Activated CD4-positive, alpha-beta memory T cell treated with anti-CD3 and anti-CD28 coated beads for 36 hours (primary cell): ENCODE measurements around the gene USHBP1. TPM values are rescaled to one million over a fixed set of nuclear protein-coding genes. Genes with fewer than 3 reads are reported as not detected.
"Not testable (repeated sequence)": the region's sequence is repeated elsewhere in the genome, so short reads cannot be mapped to it uniquely, and the experiment has no call there.

Experiments used
- CTCF ChIA-PET: fragments of 350-600 bp; sonication (Branson Sonifier 250); formaldehyde crosslinking; loops from one replicate; lab custom pipeline; 2021; ENCODE audit warnings: antibody characterized with exemption, inconsistent platforms; lab: Charles Lee
- POLR2A ChIA-PET: fragments of 350-600 bp; sonication (Branson Sonifier 250); formaldehyde crosslinking; loops from one replicate; lab custom pipeline; 2021; ENCODE audit warnings: antibody characterized with exemption; lab: Charles Lee
- DNase-seq: peaks from one replicate; pipeline ENCODE4 v3.0.0-alpha.2; 2020
- H3K27ac Mint-ChIP-seq: one replicate; pipeline ENCODE4 v1.8.0; 2021; ENCODE audit warnings: mixed read lengths
- H3K27me3 Mint-ChIP-seq: one replicate; pipeline ENCODE4 v1.8.0; 2021; ENCODE audit warnings: mixed read lengths
- H3K36me3 Mint-ChIP-seq: one replicate; pipeline ENCODE4 v1.8.0; 2021; ENCODE audit warnings: mixed read lengths
- H3K4me1 Mint-ChIP-seq: one replicate; pipeline ENCODE4 v1.8.0; 2021; ENCODE audit warnings: low read depth, mixed read lengths
- H3K4me3 Mint-ChIP-seq: one replicate; pipeline ENCODE4 v1.8.0; 2021; ENCODE audit warnings: mild to moderate bottlenecking, mixed read lengths
- H3K9me3 Mint-ChIP-seq: one replicate; pipeline ENCODE4 v1.8.0; 2021; ENCODE audit warnings: mixed read lengths
- intact Hi-C: fragments of 100-400 bp; cut with micrococcal nuclease; formaldehyde crosslinking; loops from one replicate; pipeline ENCODE4 v1.15.1; 2023
- total RNA-seq, 2 experiments: library from RNA; stranded (reverse); gene quantifications; one replicate each; pipeline ENCODE4 v1.2.3, GENCODE V29; 2021

Gene USHBP1
- total RNA-seq, 2 experiments from 2014 or later: 0.24 TPM; not detected in 1

DNA sequence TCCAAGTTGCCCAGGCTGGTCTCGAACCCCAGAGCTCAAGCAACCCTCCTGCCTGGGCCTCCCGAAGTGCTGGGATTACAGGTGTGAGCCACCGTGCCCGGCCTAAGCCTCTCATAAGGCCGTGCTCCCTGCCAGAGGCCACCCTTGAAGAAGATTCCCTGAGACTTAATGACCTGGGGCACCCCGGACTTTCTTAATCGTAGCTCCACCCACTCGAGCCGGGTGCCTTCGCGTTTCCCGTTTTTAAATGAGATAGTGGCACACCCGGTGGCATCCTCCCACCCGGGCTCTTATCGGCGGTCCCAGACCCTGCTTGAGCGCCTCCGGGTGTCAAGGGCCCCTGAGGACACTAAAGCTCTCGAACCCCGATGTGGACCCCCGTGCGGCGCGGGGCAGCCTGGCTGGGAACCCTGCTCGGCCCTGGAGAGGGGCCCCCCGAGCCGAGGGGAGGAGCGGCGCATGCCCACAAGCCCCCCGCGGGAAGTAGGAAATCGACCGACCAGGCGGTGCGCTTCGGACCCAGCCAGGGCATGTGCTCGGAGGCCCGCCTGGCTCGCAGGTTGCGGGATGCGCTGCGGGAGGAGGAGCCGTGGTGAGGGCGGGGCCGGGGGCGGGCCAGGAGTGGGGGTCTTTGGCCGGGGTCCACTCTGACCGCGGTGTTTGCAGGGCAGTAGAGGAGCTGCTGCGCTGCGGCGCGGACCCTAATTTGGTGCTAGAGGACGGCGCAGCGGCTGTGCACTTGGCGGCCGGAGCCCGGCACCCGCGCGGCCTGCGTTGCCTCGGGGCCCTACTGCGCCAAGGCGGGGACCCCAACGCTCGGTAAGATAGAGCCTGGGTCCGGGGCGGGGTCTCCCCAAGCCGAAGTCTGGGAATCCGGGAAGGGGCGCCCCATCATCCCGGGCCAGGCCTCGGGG lies 17.1 kb upstream of the USHBP1 start, which contains the start of gene ANKLE1:
TSS of gene ANKLE1 (plus strand) at position 511 of the 914 bp plus-strand sequence. CDS start at position 531, 20 bp downstream.
- intact Hi-C loops: loop anchor here (1.0 to 5.0 kb wide), 4 partner anchors 20 to 509 kb away; no protein-coding TSS in a partner anchor
- Mint-ChIP-seq H3K4me1 (peaks cover 3% of the 10 kb centered on the region), H3K27me3 (no peaks in the 10 kb centered on the region), H3K9me3 (no peaks in the 10 kb centered on the region), H3K4me3 (peak within 1 kb of the TSS; percentile 87), H3K27ac (no peak within 1 kb of the TSS), H3K36me3 (peaks cover 7% of the 10 kb centered on the region)
- peak; percentile 64 for DNase-seq
- ChIA-PET POLR2A (interaction anchor here (0.6 to 3.6 kb wide), 4 partner anchors 14 to 205 kb away, joined by 3 to 13 read pairs (median 3); partner anchors contain the start of gene BABAM1), CTCF (interaction anchor here (0.6 to 5.4 kb wide), 19 partner anchors 10 to 509 kb away, joined by 3 to 85 read pairs (median 4); partner anchors contain the start of genes BABAM1, DDA1, MRPL34 and USHBP1)

DNA sequence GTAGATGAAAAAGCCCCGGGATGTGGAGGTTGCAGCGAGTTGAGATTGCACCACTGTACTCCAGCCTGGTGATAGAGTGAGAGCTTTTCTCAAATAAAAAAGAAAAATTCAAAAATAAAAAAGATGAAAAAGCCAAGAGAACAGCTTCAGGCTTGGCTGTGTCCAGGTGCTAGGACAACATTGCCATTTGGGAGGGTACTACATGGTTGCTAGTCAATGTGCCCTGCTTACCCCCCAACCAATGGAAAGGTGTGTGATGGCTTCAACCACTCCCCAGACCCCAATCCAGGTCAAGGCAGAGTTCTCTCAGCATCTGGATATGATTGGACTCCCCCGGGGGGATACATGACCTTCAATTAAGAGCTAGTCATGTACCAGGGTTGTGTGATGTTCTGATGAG lies 14.9 kb upstream of the USHBP1 start:
- Mint-ChIP-seq H3K27me3 (no peaks in the 10 kb centered on the region), H3K4me1 (peaks cover 3% of the 10 kb centered on the region), H3K36me3 (peaks cover 18% of the 10 kb centered on the region), H3K27ac (no peak overlapping the region), H3K4me3 (no peak overlapping the region), H3K9me3 (no peaks in the 10 kb centered on the region)
- intact Hi-C loops: no loop called here
- DNase-seq: no peak
- ChIA-PET CTCF (interaction anchor here (0.9 to 5.4 kb wide), 3 partner anchors 20 to 74 kb away, joined by 3 to 85 read pairs (median 3); partner anchors contain the start of gene DDA1), POLR2A (interaction anchor here (0.5 to 3.6 kb wide), 3 partner anchors 12 to 96 kb away, joined by 3 to 13 read pairs (median 3); partner anchors contain the start of genes BABAM1 and USHBP1)

DNA sequence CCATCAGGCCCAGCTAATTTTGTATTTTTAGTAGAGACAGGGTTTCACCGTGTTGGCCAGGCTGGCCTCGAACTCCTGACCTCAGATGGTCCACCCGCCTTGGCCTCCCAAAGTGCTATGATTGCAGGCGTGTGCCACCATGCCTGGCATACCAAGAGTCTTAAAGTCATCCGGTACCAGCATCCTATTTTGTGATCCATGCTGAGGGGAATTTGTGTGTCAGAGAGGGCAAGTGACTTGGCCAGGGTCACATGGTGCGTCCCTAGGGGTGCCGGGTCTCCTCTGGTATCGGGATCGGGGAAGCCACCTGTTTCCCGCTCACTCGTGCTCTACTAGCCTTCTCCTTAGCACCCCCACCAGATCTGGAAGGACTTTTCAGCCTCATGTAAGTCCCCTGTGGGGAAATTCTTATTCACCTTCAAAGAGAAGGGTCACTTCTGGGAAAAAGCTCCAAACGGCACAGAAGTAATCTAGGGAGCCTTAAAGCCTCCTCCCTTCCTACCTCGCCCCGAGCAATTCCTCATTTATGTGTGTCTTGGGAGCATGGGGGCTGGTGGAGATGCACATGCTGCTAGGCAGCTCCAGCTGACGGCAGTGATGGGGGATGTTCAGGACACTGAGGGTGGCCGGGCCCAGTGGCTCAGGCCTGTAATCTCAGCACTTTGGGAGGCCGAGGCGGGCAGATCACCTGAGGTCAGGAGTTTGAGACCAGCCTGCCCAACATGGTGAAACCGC lies 11.1 kb upstream of the USHBP1 start:
- no peak for DNase-seq
- POLR2A ChIA-PET: no interaction called here

DNA sequence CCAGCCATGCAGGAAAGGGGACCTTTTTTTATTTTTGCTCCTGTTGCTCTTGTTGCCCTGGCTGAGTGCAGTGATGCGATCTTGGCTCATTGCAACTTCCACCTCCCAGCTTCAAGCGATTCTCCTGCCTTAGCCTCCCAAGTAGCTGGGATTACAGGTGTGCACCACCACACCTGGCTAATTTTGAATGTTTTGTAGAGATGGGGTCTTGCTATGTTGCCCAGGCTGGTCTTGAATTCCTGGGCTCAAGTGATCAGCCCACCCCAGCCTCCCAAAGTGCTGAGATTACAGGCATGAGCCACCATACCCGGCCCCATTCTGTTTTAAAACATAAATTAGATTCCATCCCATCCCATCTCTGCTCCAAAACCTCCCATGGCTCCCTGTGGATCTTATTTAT lies 10.3 kb upstream of the USHBP1 start:
- DNase-seq, POLR2A ChIA-PET, intact Hi-C loops, CTCF ChIA-PET, H3K27me3 Mint-ChIP-seq, H3K4me1 Mint-ChIP-seq, H3K4me3 Mint-ChIP-seq, H3K9me3 Mint-ChIP-seq, H3K27ac Mint-ChIP-seq: not testable (repeated sequence)
- peaks cover 29% of the 10 kb centered on the region for H3K36me3 Mint-ChIP-seq

More for the DNA sequence above, 11.1 kb upstream of the USHBP1 start:
- Mint-ChIP-seq H3K27ac (no peak overlapping the region), H3K36me3 (peaks cover 26% of the 10 kb centered on the region), H3K27me3 (no peaks in the 10 kb centered on the region), H3K4me3 (no peak overlapping the region), H3K9me3 (no peaks in the 10 kb centered on the region), H3K4me1 (no peaks in the 10 kb centered on the region)
- CTCF ChIA-PET: no interaction called here
- intact Hi-C loops: no loop called here

DNA sequence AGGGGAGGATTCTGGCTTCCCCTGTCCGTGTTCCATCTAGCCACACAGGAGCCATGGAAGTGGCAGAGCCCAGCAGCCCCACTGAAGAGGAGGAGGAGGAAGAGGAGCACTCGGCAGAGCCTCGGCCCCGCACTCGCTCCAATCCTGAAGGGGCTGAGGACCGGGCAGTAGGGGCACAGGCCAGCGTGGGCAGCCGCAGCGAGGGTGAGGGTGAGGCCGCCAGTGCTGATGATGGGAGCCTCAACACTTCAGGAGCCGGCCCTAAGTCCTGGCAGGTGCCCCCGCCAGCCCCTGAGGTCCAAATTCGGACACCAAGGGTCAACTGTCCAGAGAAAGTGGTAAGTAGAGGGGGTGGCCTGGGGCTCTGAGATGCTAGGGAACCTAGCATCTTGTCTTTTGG lies 4.2 kb upstream of the USHBP1 start:
- Mint-ChIP-seq H3K36me3 (peaks cover 12% of the 10 kb centered on the region), H3K4me1 (peaks cover 21% of the 10 kb centered on the region), H3K9me3 (no peaks in the 10 kb centered on the region), H3K4me3 (peak overlapping the region; percentile 90), H3K27me3 (peaks cover 2% of the 10 kb centered on the region), H3K27ac (no peak overlapping the region)
- ChIA-PET POLR2A (interaction anchor here (2.5 kb wide), 1 partner anchor 12 kb away, joined by 13 read pairs; the partner anchor contains the start of gene ANKLE1), CTCF (interaction anchor here (1.3 kb wide), 1 partner anchor 13 kb away, joined by 4 read pairs; no protein-coding TSS in a partner anchor)
- intact Hi-C loops: no loop called here
- DNase-seq: no peak

DNA sequence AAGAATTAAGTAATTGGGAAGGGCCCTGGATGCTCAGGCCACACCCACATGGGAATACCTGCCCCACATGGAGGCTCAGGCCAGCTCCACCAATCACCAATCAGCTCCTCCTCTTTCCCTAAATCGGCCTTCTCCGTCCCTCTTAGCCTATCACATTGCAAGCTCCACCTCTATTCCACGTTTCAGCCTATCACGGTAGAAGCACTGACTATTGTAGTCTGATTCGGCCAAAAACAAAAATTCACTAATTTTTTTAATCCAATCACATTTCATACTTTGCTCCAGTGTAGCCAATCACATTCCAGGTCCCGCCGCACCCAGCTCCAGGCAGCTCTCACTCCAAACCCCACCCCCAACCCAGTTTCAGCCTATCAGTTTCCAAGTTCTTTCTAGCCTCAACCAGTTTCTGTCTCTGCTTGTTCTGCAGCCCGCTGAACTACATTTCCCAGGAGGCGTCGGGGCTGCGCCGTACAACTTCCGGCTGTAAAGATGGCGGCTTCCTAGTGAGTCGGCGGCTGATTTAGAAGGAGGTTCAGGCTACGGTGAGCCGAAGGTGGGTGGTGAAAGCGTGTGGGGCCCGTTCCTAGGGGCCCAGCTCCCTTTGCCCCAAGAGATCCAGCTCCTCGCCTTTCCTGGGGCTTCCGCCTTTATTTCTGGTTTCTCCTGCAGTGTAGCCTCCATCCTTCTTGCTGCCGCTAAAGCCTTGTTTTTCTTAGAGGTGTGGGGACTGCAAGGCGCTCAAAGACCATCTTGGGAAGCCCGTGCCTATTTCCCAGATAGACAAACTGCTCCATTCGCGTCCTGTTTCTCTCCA lies 2.6 kb upstream of the USHBP1 start, which contains the start of gene BABAM1:
TSS of gene BABAM1 (plus strand) at position 469 of the 814 bp plus-strand sequence. CDS start 1,364 bp downstream, outside the sequence.
- Mint-ChIP-seq H3K27me3 (peaks cover 2% of the 10 kb centered on the region), H3K4me1 (peaks cover 21% of the 10 kb centered on the region), H3K4me3 (peak within 1 kb of the TSS; percentile 90), H3K9me3 (no peaks in the 10 kb centered on the region), H3K27ac (peak within 1 kb of the TSS; percentile 91), H3K36me3 (peaks cover 12% of the 10 kb centered on the region)
- intact Hi-C loops: loop anchor here (1.0 to 2.0 kb wide), 3 partner anchors 38 to 42 kb away; partner anchors contain the start of genes DDA1, MRPL34 and OCEL1
- CTCF ChIA-PET: interaction anchor here (0.7 to 1.9 kb wide), 11 partner anchors 9 to 119 kb away, joined by 3 to 20 read pairs (median 4); partner anchors contain the start of genes ANKLE1 and DDA1
- POLR2A ChIA-PET: interaction anchor here (0.6 to 2.5 kb wide), 8 partner anchors 8 to 52 kb away, joined by 3 to 13 read pairs (median 4); partner anchors contain the start of genes ANKLE1, OCEL1 and USE1
- DNase-seq: peak; percentile 97

DNA sequence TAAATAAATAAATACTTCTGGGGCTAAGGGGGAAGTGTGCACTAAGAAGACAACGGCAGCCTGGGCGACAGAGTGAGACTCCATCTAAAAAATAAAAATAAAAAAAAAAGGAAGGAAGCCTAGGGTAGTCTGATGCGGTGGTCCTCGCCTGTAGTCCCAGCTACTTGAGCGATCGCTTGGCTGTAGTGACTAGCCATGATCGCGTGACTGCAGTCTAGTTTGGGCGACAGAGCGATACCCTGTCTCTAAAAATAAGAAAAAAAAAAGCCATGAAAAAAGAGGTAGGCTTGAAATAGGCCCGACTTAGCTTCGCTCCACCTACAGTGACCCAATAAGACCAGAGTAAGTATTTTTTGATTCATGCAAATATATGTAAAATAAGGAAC lies 2.0 kb upstream of the USHBP1 start:
- peaks cover 2% of the 10 kb centered on the region for H3K27me3 Mint-ChIP-seq
- intact Hi-C loops: loop anchor here (2.0 kb wide), 1 partner anchor 40 kb away; the partner anchor contains the start of gene OCEL1
- H3K4me1 Mint-ChIP-seq: peaks cover 21% of the 10 kb centered on the region
- POLR2A ChIA-PET: interaction anchor here (0.6 to 2.5 kb wide), 7 partner anchors 8 to 51 kb away, joined by 3 to 13 read pairs (median 4); partner anchors contain the start of genes ANKLE1 and USE1
- no peaks in the 10 kb centered on the region for H3K9me3 Mint-ChIP-seq
- CTCF ChIA-PET: interaction anchor here (0.7 to 1.9 kb wide), 9 partner anchors 9 to 120 kb away, joined by 3 to 20 read pairs (median 4); partner anchors contain the start of genes ANKLE1 and DDA1
- DNase-seq: no peak
- peak overlapping the region; percentile 90 for H3K4me3 Mint-ChIP-seq
- peak overlapping the region; percentile 91 for H3K27ac Mint-ChIP-seq
- peaks cover 12% of the 10 kb centered on the region for H3K36me3 Mint-ChIP-seq

DNA sequence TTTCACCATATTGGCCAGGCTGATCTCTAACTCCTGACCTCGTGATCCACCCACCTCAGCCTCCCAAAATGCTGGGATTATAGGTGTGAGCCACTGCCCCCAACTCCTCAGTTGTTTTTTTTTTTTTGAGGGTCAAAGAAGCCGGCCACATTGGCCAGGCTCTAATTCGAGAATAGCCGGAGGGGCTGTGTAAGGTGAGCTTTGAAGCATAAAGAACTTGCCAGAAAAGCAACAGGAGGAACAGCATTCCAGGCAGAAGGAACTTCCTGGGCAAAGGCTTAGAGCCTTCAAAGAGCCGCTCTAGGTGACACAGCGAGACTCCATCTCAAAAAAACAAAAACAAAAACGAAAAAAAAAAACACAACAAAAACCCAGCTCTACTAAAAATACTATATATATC lies 1.5 kb upstream of the USHBP1 start:
- Mint-ChIP-seq H3K27me3 (peaks cover 2% of the 10 kb centered on the region), H3K9me3 (no peaks in the 10 kb centered on the region), H3K4me1 (peaks cover 22% of the 10 kb centered on the region), H3K36me3 (peaks cover 7% of the 10 kb centered on the region), H3K4me3 (no peak overlapping the region), H3K27ac (no peak overlapping the region)
- CTCF ChIA-PET: interaction anchor here (0.6 to 1.6 kb wide), 5 partner anchors 8 to 501 kb away, joined by 3 to 20 read pairs (median 3); partner anchors contain the start of gene ANKLE1
- intact Hi-C loops: loop anchor here (2.0 kb wide), 1 partner anchor 39 kb away; the partner anchor contains the start of gene OCEL1
- POLR2A ChIA-PET: interaction anchor here (1.1 to 2.5 kb wide), 4 partner anchors 15 to 51 kb away, joined by 3 to 13 read pairs (median 6); partner anchors contain the start of genes ANKLE1 and USE1
- no peak for DNase-seq

DNA sequence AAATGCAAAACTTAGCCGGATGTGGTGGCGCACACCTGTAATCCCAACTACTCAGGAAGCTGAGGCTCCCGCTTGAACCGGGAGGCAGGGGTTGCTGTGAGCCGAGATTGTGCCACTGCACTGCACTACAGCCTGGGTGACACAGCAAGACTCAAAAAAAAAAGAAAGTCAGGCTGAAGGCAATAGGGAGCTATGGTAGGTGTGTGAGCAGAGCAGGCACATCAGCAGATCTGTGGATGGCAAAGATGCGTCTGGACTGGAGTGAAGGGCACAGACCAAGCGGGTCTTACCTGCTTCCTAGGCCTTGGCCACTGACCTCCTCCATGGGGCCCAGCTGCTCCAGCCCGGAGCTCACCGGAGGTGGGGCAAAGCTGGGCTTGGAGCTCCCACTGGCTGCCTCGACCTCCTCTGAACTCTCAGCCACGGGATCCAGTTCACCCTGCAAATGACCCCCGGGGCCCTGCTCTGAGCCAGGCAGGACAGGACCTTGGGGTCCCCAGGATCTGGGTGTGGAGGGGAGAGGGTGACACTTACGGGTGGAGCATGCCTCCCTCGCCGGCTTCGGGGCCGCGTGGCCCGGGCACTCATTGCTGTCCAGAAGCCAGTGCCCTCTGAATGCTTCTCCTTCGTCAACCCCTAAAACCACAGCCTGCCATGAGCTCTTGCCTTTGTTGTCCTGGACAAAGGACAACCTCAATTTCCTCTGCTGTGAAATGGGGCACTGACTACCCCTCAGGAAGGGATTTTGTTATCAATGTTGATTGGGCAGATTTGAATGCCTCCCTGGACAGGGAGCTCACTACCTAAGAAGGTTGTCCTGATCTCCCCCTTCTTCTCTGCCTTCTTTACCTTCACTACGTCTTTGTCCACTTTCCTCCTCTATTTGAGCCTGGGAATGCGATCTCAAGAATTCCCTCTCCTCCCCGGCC lies 569 bp downstream of the USHBP1 start:
- Mint-ChIP-seq H3K27me3 (peaks cover 2% of the 10 kb centered on the region), H3K27ac (peak overlapping the region; percentile 12), H3K9me3 (no peaks in the 10 kb centered on the region), H3K4me1 (peaks cover 25% of the 10 kb centered on the region), H3K4me3 (no peak overlapping the region), H3K36me3 (peaks cover 3% of the 10 kb centered on the region)
- intact Hi-C loops: no loop called here
- DNase-seq: no peak
- CTCF ChIA-PET: interaction anchor here (0.6 to 2.1 kb wide), 6 partner anchors 8 to 198 kb away, joined by 3 to 12 read pairs (median 5); partner anchors contain the start of gene ANKLE1
- POLR2A ChIA-PET: interaction anchor here (0.6 kb wide), 1 partner anchor 16 kb away, joined by 3 read pairs; no protein-coding TSS in a partner anchor
